Stimulated activated CD4-positive, alpha-beta T cell treated with anti-CD3 and anti-CD28 coated beads, Interleukin-2, amount 100 ng/mL, for 48 hours (primary cell): Measurements from ENCODE around the gene HP.

Source experiments
- DNase-seq, 2 donors: peaks; one replicate each; pipeline ENCODE4 v3.0.0-alpha.2; 2020

The HP gene

DNA sequence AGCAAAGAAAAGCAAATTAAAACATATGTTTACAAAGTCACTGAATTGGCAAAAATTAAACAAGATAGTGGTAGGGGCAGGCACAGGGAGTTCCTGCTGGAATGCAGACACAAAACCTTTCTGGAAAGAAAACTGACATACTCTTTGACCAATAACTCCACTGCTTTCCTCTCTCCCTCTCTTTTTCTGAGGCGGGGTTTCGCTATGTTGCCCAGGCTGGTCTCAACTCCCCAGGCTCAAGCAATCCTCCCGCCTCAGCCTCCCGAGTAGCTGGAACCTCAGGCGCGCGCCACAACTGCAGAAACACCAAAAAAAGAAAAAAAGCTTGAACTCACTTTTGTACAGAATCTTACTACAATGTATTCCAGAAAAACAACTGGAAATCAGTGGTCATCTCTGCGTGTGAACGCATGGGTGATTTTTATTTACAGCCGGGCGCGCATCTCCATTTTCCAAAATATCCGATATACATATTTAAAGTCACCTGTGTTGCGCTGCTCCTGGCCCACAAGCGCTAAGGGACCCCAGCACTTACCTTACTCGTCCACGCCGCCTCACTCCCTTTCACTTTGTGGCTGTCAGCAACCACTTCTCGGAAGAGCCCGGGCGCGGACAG is 38.6 kb downstream of the HP start:
- DNase-seq = no peak

DNA sequence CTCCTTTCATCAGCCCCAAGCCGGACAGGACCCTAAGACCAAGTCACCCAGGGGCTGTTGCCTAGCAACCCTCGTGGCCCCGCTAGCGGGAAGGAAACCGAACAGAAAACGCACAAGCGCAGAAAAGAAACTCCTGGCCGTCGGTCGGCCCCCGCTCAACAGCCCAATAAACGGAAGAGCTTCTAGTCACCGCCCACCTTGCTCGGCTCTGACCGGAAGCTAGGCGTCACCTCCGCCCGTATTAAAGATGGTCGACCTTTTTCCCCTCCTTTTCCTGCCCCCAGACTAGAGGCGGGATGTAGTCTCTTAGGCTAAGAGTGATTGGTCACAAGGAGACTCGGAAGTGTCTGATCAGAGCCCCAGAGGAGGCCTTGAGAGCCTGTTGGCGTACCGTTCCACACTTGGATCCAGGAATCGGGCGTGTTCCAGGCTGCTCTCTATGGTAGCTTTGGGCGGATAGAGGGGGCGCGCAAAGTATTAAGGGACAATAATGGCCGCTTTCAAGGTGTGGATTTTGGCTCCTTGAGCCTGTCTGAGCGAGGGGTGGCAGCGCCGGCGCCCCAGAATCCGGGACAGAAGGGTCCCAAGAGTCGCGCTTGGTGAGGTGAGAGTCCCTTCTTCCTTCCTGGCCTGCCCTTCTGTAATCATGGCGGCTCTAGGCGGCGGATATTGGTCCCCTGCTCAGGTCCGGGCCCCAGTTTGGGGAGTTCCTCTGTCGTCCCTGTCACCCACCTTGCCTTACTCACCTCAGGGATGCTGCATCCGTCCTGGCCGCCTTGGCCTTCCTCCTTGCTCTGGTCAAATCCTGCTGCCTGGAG is 39.4 kb downstream of the HP start, which contains the start of the genes DHX38 and TXNL4B:
Gene DHX38, plus strand, starts transcription at position 400 of the 818 bp plus-strand sequence. CDS start 2,311 bp downstream, outside the sequence.
Gene TXNL4B, minus strand, starts transcription at position 173 of the 818 bp plus-strand sequence. CDS start 2,871 bp downstream, outside the sequence.
- DNase-seq = peak; percentile 78 to 83

DNA sequence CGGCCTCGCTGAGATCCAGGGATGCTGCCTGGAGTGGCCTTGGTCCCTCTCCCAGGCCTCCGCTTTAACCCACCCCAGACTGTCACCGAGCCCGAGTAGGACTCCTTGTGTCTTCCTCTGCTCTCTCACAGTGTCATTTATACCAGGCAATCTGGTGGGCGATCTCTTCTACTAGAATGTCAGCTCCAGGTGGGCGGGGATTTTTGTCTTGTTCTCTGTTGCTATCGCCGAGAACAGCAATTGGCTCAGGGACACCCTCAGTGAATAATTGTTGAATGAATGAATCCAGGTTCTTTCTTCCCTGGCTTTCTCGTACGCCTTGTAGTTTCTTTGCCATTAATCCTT is 39.9 kb downstream of the HP start:
- DNase-seq = peak; percentile 21 to 36

DNA sequence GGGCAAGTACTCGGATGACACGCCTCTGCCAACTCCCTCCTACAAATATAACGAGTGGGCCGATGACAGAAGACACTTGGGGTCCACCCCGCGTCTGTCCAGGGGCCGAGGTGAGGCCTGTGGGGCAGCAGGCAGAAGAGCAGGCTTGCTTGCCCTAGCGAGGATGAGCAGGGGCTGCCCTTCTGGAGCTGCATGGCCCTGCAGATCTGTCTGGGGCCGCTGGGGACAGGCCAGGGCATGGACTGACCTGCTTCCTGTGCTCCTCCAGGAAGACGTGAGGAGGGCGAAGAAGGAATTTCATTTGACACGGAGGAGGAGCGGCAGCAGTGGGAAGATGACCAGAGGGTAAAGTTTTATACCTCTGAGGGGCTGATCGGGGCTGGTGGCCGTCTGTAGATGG is 44.6 kb downstream of the HP start:
- DNase-seq = no peak

DNA sequence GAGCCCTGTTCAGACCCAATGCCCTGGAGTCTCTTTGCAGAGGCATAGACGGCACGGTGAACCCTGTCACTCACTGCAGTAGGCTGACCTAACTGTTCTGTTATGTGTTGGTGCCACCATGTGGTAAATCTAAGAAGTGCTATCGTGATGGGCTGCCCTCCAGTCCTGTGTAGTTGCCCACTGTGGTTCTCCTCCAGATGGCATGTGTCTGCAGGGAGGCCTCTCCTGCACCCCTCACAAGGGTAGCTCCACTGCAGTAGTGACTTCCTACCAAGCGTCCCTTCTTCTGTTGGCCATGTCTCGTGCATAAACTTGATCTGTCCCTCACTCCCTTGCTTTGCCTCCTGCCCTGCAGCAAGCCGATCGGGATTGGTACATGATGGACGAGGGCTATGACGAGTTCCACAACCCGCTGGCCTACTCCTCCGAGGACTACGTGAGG is 45.1 kb downstream of the HP start:
- peak; percentile 24 to 33 for DNase-seq

DNA sequence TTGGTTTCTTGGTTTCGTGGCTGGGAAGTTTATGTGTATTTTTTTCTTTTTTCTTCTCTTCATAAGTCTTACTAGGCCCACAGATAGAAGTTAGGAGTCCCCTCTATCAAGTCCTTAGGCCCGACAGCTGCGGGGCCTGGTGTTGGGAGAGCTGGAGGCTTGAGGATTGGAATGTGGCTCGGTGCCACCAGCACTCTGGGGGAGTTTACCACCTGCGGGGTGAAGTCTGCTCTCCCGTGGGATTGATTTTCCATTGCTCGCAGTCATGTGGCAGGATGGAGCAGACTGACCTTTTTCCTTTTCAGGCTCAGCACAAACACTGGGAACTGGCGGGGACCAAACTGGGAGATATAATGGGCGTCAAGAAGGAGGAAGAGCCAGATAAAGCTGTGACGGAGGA is 46.9 kb downstream of the HP start:
- no peak for DNase-seq

DNA sequence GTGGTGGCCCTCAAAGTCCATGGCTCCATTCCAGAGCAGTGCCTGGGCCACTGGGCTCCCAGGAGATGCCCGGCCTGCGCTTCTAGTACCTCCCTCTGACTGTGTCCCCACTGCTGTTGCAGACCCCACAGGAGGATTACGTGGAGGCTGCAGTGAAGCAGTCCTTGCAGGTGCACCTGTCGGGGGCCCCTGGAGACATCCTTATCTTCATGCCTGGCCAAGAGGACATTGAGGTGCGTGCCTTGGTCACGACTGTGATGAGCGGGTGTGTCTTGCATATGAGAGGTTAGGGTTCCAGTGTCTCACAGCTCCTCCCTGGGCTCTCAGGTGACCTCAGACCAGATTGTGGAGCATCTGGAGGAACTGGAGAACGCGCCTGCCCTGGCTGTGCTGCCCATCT is 50.6 kb downstream of the HP start:
- no peak for DNase-seq

DNA sequence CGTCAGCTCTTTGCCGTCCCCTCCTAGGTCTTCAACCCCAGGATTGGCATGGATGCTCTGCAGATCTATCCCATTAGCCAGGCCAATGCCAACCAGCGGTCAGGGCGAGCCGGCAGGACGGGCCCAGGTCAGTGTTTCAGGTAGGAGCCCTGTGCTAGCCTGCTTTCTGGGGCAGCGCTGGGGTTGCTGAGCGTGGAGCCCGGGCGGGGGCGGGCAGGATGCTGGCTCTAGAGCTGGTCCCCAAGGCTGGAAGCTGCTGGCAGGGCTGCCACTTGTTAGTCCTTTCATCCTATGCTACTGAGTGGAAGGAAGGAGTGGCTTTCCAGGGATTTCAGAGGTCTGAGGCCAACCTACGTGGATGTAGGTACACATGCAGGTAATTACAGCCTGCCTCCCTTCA is 51.7 kb downstream of the HP start:
- DNase-seq = no peak

DNA sequence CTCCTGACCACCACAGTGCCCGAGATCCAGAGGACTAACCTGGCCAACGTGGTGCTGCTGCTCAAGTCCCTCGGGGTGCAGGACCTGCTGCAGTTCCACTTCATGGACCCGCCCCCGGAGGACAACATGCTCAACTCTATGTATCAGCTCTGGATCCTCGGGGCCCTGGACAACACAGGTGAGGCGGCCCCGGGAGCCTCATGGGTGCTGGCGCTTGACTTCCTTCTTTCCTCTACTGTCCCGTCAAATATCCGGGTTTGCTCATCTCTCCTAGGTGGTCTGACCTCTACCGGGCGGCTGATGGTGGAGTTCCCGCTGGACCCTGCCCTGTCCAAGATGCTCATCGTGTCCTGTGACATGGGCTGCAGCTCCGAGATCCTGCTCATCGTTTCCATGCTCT is 53.1 kb downstream of the HP start:
- no peak for DNase-seq

DNA sequence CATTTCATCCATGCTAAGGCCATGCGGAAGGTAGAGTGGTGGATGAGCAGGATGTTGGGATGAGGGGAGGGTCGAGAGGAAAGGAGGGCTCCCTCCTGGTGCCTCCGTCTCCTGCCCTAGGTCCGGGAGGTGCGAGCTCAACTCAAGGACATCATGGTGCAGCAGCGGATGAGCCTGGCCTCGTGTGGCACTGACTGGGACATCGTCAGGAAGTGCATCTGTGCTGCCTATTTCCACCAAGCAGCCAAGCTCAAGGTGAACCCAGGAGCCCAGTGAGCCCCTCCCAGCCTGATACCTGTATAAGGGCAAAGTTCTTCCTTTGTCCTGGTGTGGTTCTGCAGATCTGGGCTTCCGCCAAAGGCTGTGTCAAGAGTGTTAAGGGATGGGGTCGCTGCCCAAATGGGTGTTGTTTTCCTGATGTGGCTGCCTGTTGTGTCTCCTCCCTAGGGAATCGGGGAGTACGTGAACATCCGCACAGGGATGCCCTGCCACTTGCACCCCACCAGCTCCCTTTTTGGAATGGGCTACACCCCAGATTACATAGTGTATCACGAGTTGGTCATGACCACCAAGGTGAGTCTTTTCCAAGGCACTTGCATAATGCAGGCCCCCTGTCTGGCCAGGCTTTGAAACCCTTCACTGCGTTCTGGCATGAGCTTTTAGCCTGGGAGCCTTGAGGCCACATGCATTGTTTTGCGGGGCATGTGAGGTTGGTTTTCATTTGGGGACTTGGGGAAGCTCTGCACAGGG is 54.2 kb downstream of the HP start:
- no peak for DNase-seq

DNA sequence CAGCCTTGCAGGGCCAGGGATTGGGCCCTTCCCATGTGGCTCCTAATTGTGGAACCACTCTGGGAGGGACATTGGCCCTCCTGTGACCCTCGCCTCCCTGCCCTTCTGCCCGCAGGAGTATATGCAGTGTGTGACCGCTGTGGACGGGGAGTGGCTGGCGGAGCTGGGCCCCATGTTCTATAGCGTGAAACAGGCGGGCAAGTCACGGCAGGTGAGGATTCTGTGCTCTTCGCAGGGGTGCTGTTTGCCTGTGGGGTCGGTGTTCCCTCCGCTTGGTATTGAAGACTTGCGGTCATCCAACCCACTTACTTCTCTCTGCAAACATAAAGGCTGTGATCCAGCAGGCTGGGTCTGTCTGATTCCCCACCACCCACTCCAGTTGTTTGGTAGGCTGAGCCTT is 55.0 kb downstream of the HP start:
- no peak for DNase-seq

DNA sequence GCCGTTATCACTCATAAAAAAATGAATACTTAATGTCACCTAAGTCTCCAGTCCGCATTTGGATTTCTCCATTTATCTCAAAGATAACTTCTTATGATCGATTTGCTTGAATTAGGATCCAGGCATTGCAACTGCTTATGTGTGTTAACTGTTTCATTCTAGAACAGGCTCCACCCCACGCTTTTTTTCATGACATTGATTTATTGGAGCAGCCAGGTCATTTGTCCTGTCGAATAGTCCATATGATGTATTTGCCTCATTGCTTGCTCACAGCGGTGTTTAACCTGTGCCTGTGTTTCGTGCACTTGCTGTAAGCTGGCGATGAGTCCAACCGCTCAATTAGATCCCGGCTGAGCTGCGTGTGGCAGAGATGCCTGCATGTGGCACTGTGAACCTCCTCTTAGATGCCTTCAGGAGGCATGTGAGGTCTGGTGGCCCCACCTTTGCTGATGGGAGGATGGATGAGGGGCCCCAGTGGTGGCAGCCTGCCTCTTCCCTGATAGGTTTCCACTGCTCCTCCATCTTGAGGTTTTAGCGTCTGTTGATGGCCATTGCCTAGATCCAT is 55.7 kb downstream of the HP start:
- DNase-seq = no peak
